ENCODE results near the gene SYCP2L.

SYCP2L gene

GRCh38 chr6:11008821-11009220, 122.0 kb downstream of the SYCP2L start:
- DNase-seq (ENCODE audit: low spot score) = peak; percentile 5

DNA sequence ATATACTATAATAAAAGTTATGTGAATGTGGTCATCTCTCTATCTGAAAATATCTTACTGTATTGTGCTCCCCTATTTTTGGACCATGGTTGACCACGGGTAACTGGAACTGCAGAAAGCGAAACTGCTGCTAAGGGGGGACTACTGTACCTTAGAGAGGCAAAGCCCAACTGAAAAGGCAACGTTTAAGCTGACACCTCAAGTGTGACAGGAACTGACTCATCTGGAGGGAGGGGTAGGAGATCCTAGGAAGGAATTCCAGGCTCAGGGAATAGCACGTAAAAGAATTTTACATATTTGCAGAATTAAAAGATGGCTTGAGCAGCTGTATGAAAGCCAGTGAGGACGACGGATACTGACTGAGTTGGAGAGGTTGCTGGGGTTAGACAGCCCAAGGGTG, 122.5 kb downstream of the SYCP2L start:
- DNase-seq (ENCODE audit: low spot score) = peak; percentile 83

- DNase-seq (ENCODE audit: low spot score) = peak; percentile 63
These were observed 125.0 kb downstream of the SYCP2L start for GRCh38 chr6:11011787-11012234.

- DNase-seq (ENCODE audit: low spot score) = no peak
These were observed 125.5 kb downstream of the SYCP2L start for GRCh38 chr6:11012295-11012754.

- no peak for DNase-seq (ENCODE audit: low spot score)
These were observed 126.3 kb downstream of the SYCP2L start for GRCh38 chr6:11012976-11013720.

GRCh38 chr6:11013721-11014070, 126.8 kb downstream of the SYCP2L start:
- no peak for DNase-seq (ENCODE audit: low spot score)

DNA sequence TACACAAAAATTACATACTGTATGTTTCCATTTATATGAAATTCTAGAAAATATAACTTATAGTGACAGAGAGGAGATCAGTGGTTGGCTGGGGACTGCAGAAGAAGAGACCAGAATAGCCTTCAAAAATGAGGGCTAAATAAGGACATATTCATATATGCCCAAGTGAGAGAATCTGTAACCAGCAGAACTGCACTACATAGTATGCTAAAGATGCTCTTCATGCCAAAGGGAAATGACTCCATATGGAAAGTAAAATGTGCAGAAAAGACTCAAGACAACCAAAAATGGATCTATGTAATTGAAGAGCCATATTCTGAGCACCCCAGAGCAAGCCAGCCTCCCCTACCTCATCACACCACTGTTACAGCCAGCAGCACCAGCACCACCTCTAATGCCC, 128.2 kb downstream of the SYCP2L start:
- DNase-seq (ENCODE audit: low spot score) = no peak

- no peak for DNase-seq (ENCODE audit: low spot score)
These were observed 129.6 kb downstream of the SYCP2L start for GRCh38 chr6:11016452-11016851.

GRCh38 chr6:11017090-11017489, 130.2 kb downstream of the SYCP2L start:
- no peak for DNase-seq (ENCODE audit: low spot score)

GRCh38 chr6:11018225-11018624, 131.4 kb downstream of the SYCP2L start:
- DNase-seq (ENCODE audit: low spot score) = no peak

DNA sequence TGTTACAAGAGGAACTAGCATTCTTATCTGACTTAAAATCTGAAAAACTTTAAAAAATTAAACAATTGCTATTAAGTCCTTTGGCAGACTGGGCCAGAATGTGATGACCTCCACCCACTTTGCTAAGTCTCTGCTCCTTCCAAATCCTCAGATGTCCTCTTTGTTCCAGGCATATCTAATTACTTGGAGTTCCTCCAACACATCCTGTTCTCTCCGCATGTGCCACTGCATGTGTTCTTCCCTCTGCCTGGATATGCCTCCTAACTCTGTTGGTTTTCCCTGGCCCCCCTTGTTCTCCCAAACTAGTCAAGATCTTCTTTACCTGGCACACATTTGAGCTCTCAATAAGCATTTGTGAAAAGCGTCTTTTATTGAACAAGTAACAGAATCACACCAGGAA, 134.2 kb downstream of the SYCP2L start:
- DNase-seq (ENCODE audit: low spot score) = no peak

DNA sequence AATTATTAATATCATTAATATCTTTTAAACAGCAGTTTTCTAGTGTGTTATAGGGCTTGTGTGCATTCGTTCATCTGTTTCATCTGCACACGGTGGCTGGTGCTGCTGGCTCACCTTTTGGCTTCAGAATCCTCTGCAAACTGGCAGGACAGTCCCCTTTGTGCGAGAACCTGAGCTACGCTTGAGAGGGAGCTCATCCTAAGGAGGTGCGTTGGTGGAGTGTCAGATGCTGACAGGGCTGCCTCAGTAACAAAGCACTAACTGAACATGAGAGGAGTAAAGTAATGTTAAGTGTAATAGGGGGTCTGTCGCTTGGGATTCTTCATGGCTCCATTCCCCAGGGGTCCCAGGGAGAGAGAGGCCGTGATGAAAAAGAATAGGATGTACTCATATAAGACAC, 134.9 kb downstream of the SYCP2L start:
- DNase-seq (ENCODE audit: low spot score) = no peak

DNA sequence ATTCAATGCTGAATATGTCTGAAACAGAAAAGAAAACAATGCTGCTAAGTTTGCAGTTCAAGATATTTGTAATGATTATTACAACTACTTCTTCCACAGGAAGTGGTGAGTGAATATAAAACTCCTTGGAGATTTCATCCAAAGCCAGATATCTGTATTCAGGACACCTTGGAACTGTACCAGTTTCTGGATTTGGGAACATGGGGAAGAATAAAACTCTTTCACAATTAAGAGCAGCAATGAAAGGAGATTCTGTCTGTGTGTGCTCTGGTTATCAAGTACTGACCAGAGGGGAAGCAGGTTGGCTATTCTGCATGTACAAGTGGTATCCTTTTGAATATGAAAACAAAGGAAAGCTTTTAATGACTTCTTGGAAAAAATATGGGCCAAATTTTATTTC, 136.2 kb downstream of the SYCP2L start:
- DNase-seq (ENCODE audit: low spot score) = no peak

Measured in kidney tubule cell (primary cell).